ENCODE data around the gene ARL5A. TPM values are rescaled to one million over a fixed set of nuclear protein-coding genes. Genes with fewer than 3 reads are reported as not detected.

ARL5A gene
- total and polyA plus RNA-seq, 2 donors (not counting 3 experiments of a cell fraction or from before 2014, with no cell fraction given) = 25.8 to 73.2 TPM

- H3K9me1 ChIP-seq (replicated peaks; ENCODE audit: control insufficient read depth, extremely low read depth, insufficient read depth, low read length) = no peaks in the 10 kb centered on the region
- H3K4me3 ChIP-seq (replicated peaks in 1 of 3; ENCODE audit: insufficient read depth in 1 of 3, low read depth in 1 of 3, low read length in 3 of 3) = no peak overlapping the region
- no peak overlapping the region for H3K27ac ChIP-seq (ENCODE audit: insufficient read depth, low read depth, low read length)
- FAIRE-seq (peak; percentile 60), DNase-seq (ENCODE audit: low read depth, low spot score) (peak; percentile 26)
- H3K9me3 ChIP-seq (replicated peaks; ENCODE audit: control insufficient read depth, insufficient read depth, low read length) = no peaks in the 10 kb centered on the region
- H3K79me2 ChIP-seq (ENCODE audit: control insufficient read depth, insufficient read depth, low read length) = no peaks in the 10 kb centered on the region
- no peak overlapping the region for H3K9ac ChIP-seq (replicated peaks; ENCODE audit: extremely low read depth, insufficient read depth, low read length)
- H3K4me2 ChIP-seq (ENCODE audit: insufficient read depth, low read length) = no peak overlapping the region
- no peak overlapping the region for H2AFZ ChIP-seq (ENCODE audit: low read depth, low read length)
- ChIA-PET CTCF (interaction anchor here (0.7 to 3.8 kb wide), 15 partner anchors 9 to 354 kb away, joined by 3 to 27 read pairs (median 3); partner anchors contain the start of gene ARL5A), POLR2A (no interaction called here)
- H3K27me3 ChIP-seq (ENCODE audit: control insufficient read depth in 2 of 2, insufficient read depth in 2 of 2, low read length in 2 of 2) = no peaks in the 10 kb centered on the region
- intact Hi-C loops (cut with micrococcal nuclease) = loop anchor here (5.0 kb wide), 1 partner anchor 171 kb away; no protein-coding TSS in a partner anchor
- TF ChIP-seq JUN (IDR thresholded peaks at IDR 0.05; ENCODE audit: borderline replicate concordance, insufficient read depth, insufficient read length, low read depth) (no peak), MYC (IDR thresholded peaks at IDR 0.05; ENCODE audit: low read depth, low read length) (no peak)
- TF ChIP-seq, protein P1, sequence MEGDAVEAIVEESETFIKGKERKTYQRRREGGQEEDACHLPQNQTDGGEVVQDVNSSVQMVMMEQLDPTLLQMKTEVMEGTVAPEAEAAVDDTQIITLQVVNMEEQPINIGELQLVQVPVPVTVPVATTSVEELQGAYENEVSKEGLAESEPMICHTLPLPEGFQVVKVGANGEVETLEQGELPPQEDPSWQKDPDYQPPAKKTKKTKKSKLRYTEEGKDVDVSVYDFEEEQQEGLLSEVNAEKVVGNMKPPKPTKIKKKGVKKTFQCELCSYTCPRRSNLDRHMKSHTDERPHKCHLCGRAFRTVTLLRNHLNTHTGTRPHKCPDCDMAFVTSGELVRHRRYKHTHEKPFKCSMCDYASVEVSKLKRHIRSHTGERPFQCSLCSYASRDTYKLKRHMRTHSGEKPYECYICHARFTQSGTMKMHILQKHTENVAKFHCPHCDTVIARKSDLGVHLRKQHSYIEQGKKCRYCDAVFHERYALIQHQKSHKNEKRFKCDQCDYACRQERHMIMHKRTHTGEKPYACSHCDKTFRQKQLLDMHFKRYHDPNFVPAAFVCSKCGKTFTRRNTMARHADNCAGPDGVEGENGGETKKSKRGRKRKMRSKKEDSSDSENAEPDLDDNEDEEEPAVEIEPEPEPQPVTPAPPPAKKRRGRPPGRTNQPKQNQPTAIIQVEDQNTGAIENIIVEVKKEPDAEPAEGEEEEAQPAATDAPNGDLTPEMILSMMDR (IDR thresholded peaks at IDR 0.05; ENCODE audit: extremely low read depth in 1 of 2, insufficient read depth in 1 of 2, low read depth in 1 of 2, low read length in 2 of 2) = peak in 1 of 2 donors; percentile 28
- BruUV-seq (replicated peaks) = no TSS peak
- peaks cover 9 to 20% of the 10 kb centered on the region in 2 experiments for H3K36me3 ChIP-seq (ENCODE audit: control insufficient read depth in 2 of 2, extremely low read depth in 1 of 2, insufficient read depth in 2 of 2, low read length in 2 of 2)
- no peaks in the 10 kb centered on the region for H4K20me1 ChIP-seq (replicated peaks; ENCODE audit: control insufficient read depth, extremely low read depth, insufficient read depth, low read length)
- peaks cover 5% of the 10 kb centered on the region for H3K4me1 ChIP-seq (ENCODE audit: control insufficient read depth, extremely low read depth, insufficient read depth, low read length)
- dilution Hi-C loops (cut with MboI; ENCODE audit: extremely low pct_ligation_motif_present, low sequenced_read_pairs) = no loop called here
These were observed 19.8 kb downstream of the ARL5A start for GRCh38 chr2:151808258-151809072.

DNA sequence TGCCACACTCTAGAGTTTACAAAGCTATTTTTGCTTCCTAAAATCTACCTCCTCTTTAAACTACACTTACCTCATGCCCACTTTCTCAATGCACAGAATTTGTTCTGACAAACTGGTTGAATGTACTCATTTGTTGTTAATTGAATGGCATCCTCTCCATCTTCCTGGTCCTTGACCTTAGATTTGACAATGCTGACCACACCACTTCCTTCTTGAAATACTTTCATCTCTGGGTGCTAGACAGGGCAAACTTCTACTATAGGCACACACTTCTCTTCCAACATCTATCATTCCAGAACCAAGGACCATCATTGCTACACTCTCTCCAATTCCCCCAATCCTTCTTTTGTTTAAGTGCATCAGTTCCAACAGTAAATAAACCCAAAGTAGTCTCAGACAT, 22.3 kb downstream of the ARL5A start:
- intact Hi-C loops (cut with micrococcal nuclease) = loop anchor here (5.0 kb wide), 1 partner anchor 169 kb away; no protein-coding TSS in a partner anchor
- no peaks in the 10 kb centered on the region for H3K9me1 ChIP-seq (replicated peaks; ENCODE audit: control insufficient read depth, extremely low read depth, insufficient read depth, low read length)
- POLR2A ChIA-PET = interaction anchor here (0.6 kb wide), 1 partner anchor 329 kb away, joined by 6 read pairs; no protein-coding TSS in a partner anchor
- no peak overlapping the region for H2AFZ ChIP-seq (ENCODE audit: low read depth, low read length)
- dilution Hi-C loops (cut with MboI; ENCODE audit: extremely low pct_ligation_motif_present, low sequenced_read_pairs) = no loop called here
- H3K36me3 ChIP-seq (ENCODE audit: control insufficient read depth in 2 of 2, extremely low read depth in 1 of 2, insufficient read depth in 2 of 2, low read length in 2 of 2) = peaks cover 7 to 19% of the 10 kb centered on the region in 2 experiments
- no peak overlapping the region for H3K27ac ChIP-seq (ENCODE audit: insufficient read depth, low read depth, low read length)
- DNase-seq (ENCODE audit: low read depth, low spot score) (no peak), FAIRE-seq (no peak)
- no peak overlapping the region for H3K4me3 ChIP-seq (replicated peaks in 1 of 3; ENCODE audit: insufficient read depth in 1 of 3, low read depth in 1 of 3, low read length in 3 of 3)
- H4K20me1 ChIP-seq (replicated peaks; ENCODE audit: control insufficient read depth, extremely low read depth, insufficient read depth, low read length) = no peaks in the 10 kb centered on the region
- CTCF ChIA-PET = interaction anchor here (2.0 to 3.8 kb wide), 2 partner anchors 14 to 19 kb away, joined by 4 to 27 read pairs; no protein-coding TSS in a partner anchor
- H3K4me1 ChIP-seq (ENCODE audit: control insufficient read depth, extremely low read depth, insufficient read depth, low read length) = peaks cover 5% of the 10 kb centered on the region
- H3K4me2 ChIP-seq (ENCODE audit: insufficient read depth, low read length) = no peak overlapping the region
- no peaks in the 10 kb centered on the region for H3K27me3 ChIP-seq (ENCODE audit: control insufficient read depth in 2 of 2, insufficient read depth in 2 of 2, low read length in 2 of 2)
- no peaks in the 10 kb centered on the region for H3K79me2 ChIP-seq (ENCODE audit: control insufficient read depth, insufficient read depth, low read length)
- H3K9ac ChIP-seq (replicated peaks; ENCODE audit: extremely low read depth, insufficient read depth, low read length) = no peak overlapping the region
- TF ChIP-seq POLR2A (IDR thresholded peaks at IDR 0.05; ENCODE audit: low read depth, low read length) (no peak), EZH2 (IDR thresholded peaks at IDR 0.05; ENCODE audit: borderline replicate concordance, low read depth, low read length, severe bottlenecking) (no peak), POLR2AphosphoS5 (IDR thresholded peaks at IDR 0.05; ENCODE audit: insufficient read depth, low read depth, low read length) (no peak), GATA2 (IDR thresholded peaks at IDR 0.05; ENCODE audit: insufficient read depth, insufficient read length, low read depth, low read length) (no peak), MYC (IDR thresholded peaks at IDR 0.05; ENCODE audit: low read depth, low read length) (no peak), JUN (IDR thresholded peaks at IDR 0.05; ENCODE audit: borderline replicate concordance, insufficient read depth, insufficient read length, low read depth) (no peak), MAX (IDR thresholded peaks at IDR 0.05; ENCODE audit: insufficient read depth, insufficient read length) (no peak)
- BruUV-seq (replicated peaks) = no TSS peak
- no peaks in the 10 kb centered on the region for H3K9me3 ChIP-seq (replicated peaks; ENCODE audit: control insufficient read depth, insufficient read depth, low read length)
